Uterus (tissue), 2 donors: ENCODE results near the gene NELL2.

ENCODE experiments used
- POLR2A ChIP-seq, 2 donors: fragments of 450-650 bp; IDR thresholded peaks; one replicate each; pipeline ENCODE4 v1.6.1; 2016; ENCODE audit warnings: antibody characterized with exemption in 2 of 2, mild to moderate bottlenecking in 1 of 2, moderate library complexity in 1 of 2
- TF ChIP-seq, protein P1 (sequence below), 4 experiments: fragments of 200-600 bp in 2 of 4; fragments of 450-650 bp in 2 of 4; sonication (generic) in 2 of 4; IDR thresholded peaks; one replicate each; pipeline ENCODE4 v1.5.1; 2016 to 2019; ENCODE audit warnings: antibody characterized with exemption in 4 of 4, mild to moderate bottlenecking in 2 of 4, moderate library complexity in 1 of 4

DNA sequence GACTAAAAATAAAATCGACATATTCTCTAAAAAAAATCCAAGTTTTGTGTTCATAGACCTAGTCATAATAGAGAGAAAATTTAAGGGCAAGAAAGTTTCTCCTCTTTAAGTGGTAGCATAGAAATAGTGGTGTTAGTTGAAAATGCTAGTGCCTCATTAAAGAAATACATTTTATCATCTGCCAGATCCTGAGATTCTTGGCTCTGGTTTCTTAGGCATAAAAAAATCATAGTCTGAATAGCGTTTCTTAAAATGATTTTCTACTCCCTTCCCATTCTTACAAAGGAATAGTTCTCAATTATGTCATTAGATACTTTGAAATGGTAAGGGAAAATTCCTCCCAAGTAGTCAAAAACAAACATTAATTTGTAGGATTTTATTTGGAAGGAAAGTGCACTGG, 212.8 kb downstream of the NELL2 start:
- TF ChIP-seq, protein P1, sequence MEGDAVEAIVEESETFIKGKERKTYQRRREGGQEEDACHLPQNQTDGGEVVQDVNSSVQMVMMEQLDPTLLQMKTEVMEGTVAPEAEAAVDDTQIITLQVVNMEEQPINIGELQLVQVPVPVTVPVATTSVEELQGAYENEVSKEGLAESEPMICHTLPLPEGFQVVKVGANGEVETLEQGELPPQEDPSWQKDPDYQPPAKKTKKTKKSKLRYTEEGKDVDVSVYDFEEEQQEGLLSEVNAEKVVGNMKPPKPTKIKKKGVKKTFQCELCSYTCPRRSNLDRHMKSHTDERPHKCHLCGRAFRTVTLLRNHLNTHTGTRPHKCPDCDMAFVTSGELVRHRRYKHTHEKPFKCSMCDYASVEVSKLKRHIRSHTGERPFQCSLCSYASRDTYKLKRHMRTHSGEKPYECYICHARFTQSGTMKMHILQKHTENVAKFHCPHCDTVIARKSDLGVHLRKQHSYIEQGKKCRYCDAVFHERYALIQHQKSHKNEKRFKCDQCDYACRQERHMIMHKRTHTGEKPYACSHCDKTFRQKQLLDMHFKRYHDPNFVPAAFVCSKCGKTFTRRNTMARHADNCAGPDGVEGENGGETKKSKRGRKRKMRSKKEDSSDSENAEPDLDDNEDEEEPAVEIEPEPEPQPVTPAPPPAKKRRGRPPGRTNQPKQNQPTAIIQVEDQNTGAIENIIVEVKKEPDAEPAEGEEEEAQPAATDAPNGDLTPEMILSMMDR (IDR thresholded peaks at IDR 0.05), result no peak
- no peak for TF ChIP-seq POLR2A (IDR thresholded peaks at IDR 0.05)
